CD14-positive monocyte (primary cell): Measurements from ENCODE around the gene WDTC1. TPM values are rescaled to one million over a fixed set of nuclear protein-coding genes. Genes with fewer than 3 reads are reported as not detected.
A peak's percentile ranks its signal among the peaks of the same experiment; 100 is the strongest.

Source experiments
- DNase-seq, 3 donors: peaks; one replicate each; pipeline ENCODE4 v3.0.0-alpha.2; 2011 to 2022
- H2AFZ ChIP-seq: 2 replicates; pipeline ENCODE4 v1.6.0; 2012; ENCODE audit warnings: mild to moderate bottlenecking, low read depth, low read length, inconsistent platforms; ENCODE audit not compliant: insufficient read depth, poor library complexity, severe bottlenecking
- H3K27ac ChIP-seq, 2 donors: 1 replicate in 1 of 2; 2 replicates in 1 of 2; pipeline ENCODE4 v1.5.1; 2012 to 2013; ENCODE audit warnings: low read length in 2 of 2, control low read depth in 1 of 2, inconsistent platforms in 1 of 2, low read depth in 1 of 2, mild to moderate bottlenecking in 1 of 2
- H3K27me3 ChIP-seq, 2 donors: one replicate each; pipeline versions ENCODE4 v1.6.0 to v1.6.1; 2011 to 2013; ENCODE audit warnings: low read length in 2 of 2; ENCODE audit not compliant: control insufficient read depth in 2 of 2, insufficient read depth in 2 of 2
- H3K36me3 ChIP-seq, 2 donors: replicated peaks in 1 of 2; 1 replicate in 1 of 2; 2 replicates in 1 of 2; pipeline versions ENCODE4 v1.5.1 to v1.6.1; 2012 to 2013; ENCODE audit warnings: low read length in 2 of 2, control low read depth in 1 of 2, inconsistent platforms in 1 of 2, mild to moderate bottlenecking in 1 of 2; ENCODE audit not compliant: insufficient read depth in 2 of 2, control insufficient read depth in 1 of 2
- H3K4me1 ChIP-seq, 2 donors: 1 replicate in 1 of 2; 2 replicates in 1 of 2; pipeline versions ENCODE4 v1.5.1 to v1.6.1; 2012 to 2013; ENCODE audit warnings: low read length in 2 of 2, control low read depth in 1 of 2, inconsistent platforms in 1 of 2, mild to moderate bottlenecking in 1 of 2, moderate library complexity in 1 of 2; ENCODE audit not compliant: insufficient read depth in 2 of 2, control insufficient read depth in 1 of 2
- H3K4me2 ChIP-seq: replicated peaks from 2 replicates; pipeline ENCODE3; 2012; ENCODE audit warnings: low read length, moderate library complexity, mild to moderate bottlenecking; ENCODE audit not compliant: poor library complexity, severe bottlenecking; ENCODE audit errors: extremely low read depth
- H3K4me3 ChIP-seq, 3 experiments: fragments of 200-600 bp in 1 of 3; sonication (generic) in 1 of 3; replicated peaks in 1 of 3; 1 replicate in 2 of 3; 2 replicates in 1 of 3; pipeline ENCODE4 v1.5.1; 2011 to 2013; ENCODE audit warnings: low read length in 3 of 3, mild to moderate bottlenecking in 3 of 3, control low read depth in 2 of 3, low read depth in 2 of 3, inconsistent platforms in 1 of 3, moderate library complexity in 1 of 3
- H3K79me2 ChIP-seq: 2 replicates; pipeline ENCODE4 v1.6.0; 2012; ENCODE audit warnings: mild to moderate bottlenecking, control low read depth, inconsistent platforms, low read length, moderate library complexity; ENCODE audit not compliant: insufficient read depth
- H3K9ac ChIP-seq: 2 replicates; pipeline ENCODE4 v1.6.0; 2017; ENCODE audit warnings: low read length, mild to moderate bottlenecking; ENCODE audit not compliant: insufficient read depth, poor library complexity, severe bottlenecking
- H3K9me3 ChIP-seq, 2 donors: replicated peaks in 1 of 2; 1 replicate in 1 of 2; 2 replicates in 1 of 2; pipeline versions ENCODE4 v1.5.1 to v1.6.1; 2012 to 2013; ENCODE audit warnings: low read length in 2 of 2, control low read depth in 1 of 2; ENCODE audit not compliant: control insufficient read depth in 1 of 2, insufficient read depth in 1 of 2
- H4K20me1 ChIP-seq: 2 replicates; pipeline ENCODE4 v1.6.0; 2012; ENCODE audit warnings: mild to moderate bottlenecking, low read length, control low read depth, moderate library complexity; ENCODE audit not compliant: insufficient read depth
- H3K27ac Mint-ChIP-seq, 7 donors: one replicate each; pipeline ENCODE4 v1.8.0; 2020; ENCODE audit warnings: mild to moderate bottlenecking in 7 of 7, mixed read lengths in 7 of 7, moderate library complexity in 6 of 7, inconsistent platforms in 2 of 7
- H3K27me3 Mint-ChIP-seq, 3 donors: one replicate each; pipeline ENCODE4 v1.8.0; 2021 to 2022; ENCODE audit warnings: low read depth in 3 of 3, mild to moderate bottlenecking in 3 of 3, mixed read lengths in 3 of 3, moderate library complexity in 3 of 3, inconsistent platforms in 1 of 3
- H3K36me3 Mint-ChIP-seq, 2 donors: one replicate each; pipeline ENCODE4 v1.8.0; 2020; ENCODE audit warnings: mixed read lengths in 2 of 2, inconsistent platforms in 1 of 2, mild to moderate bottlenecking in 1 of 2
- H3K4me1 Mint-ChIP-seq: one replicate; pipeline ENCODE4 v1.8.0; 2020; ENCODE audit warnings: mild to moderate bottlenecking, mixed read lengths
- H3K4me3 Mint-ChIP-seq, 2 donors: one replicate each; pipeline ENCODE4 v1.8.0; 2020; ENCODE audit warnings: mild to moderate bottlenecking in 2 of 2, mixed read lengths in 2 of 2, moderate library complexity in 1 of 2
- H3K9me3 Mint-ChIP-seq, 7 donors: one replicate each; pipeline ENCODE4 v1.8.0; 2020 to 2022; ENCODE audit warnings: mixed read lengths in 7 of 7, mild to moderate bottlenecking in 6 of 7, moderate library complexity in 6 of 7, inconsistent platforms in 2 of 7
- CTCF ChIP-seq: fragments of 200-600 bp; IDR thresholded peaks from one replicate; pipeline ENCODE4 v1.8.0; 2022; ENCODE audit warnings: antibody characterized with exemption, mild to moderate bottlenecking
- WGBS: methylation state at CpG from one replicate; pipeline ENCODE4 v1.1.5; 2013; ENCODE audit warnings: missing lambda C conversion rate; ENCODE audit not compliant: insufficient coverage; 5-methylcytosine and 5-hydroxymethylcytosine counted together
- intact Hi-C, 2 donors: fragments of 100-400 bp; cut with micrococcal nuclease; formaldehyde crosslinking; loops; one replicate each; pipeline versions ENCODE4 v1.15.0 to v1.15.1; 2023
- polyA plus RNA-seq, 3 donors: library from polyadenylated mRNA; depleted of rRNA in 1 of 3; unstranded in 2 of 3; stranded (reverse) in 1 of 3; fragments of 300-500 nt in 2 of 3; fragments of >200 nt in 1 of 3; fragmentation: Illumina TruSeq in 2 of 3; gene quantifications; 1 replicate in 2 of 3; 2 replicates in 1 of 3; pipeline ENCODE4 v1.2.3, GENCODE V29; 2012 to 2021

The WDTC1 gene
- polyA plus RNA-seq, 3 donors = 2.1 to 26.6 (median 4.3) TPM

GRCh38 chr1:27246194-27246593 is 11.8 kb downstream of the WDTC1 start:
- H3K4me2 ChIP-seq = no peak overlapping the region
- no peak for TF ChIP-seq CTCF
- Mint-ChIP-seq H3K4me3 (no peak overlapping the region), H3K27ac (no peak overlapping the region), H3K36me3 (peaks cover 9 to 18% of the 10 kb centered on the region in 2 donors), H3K9me3 (no peaks in the 10 kb centered on the region), H3K27me3 (peaks cover 0 to 2% (median 2%) of the 10 kb centered on the region in 3 donors), H3K4me1 (peaks cover 43% of the 10 kb centered on the region)
- peaks cover 53% of the 10 kb centered on the region for H4K20me1 ChIP-seq
- H3K79me2 ChIP-seq = peaks cover 55% of the 10 kb centered on the region
- H3K4me1 ChIP-seq = peaks cover 32 to 37% of the 10 kb centered on the region in 2 donors
- no peak overlapping the region for H3K4me3 ChIP-seq
- H3K9ac ChIP-seq = no peak overlapping the region
- H3K9me3 ChIP-seq = no peaks in the 10 kb centered on the region
- intact Hi-C loops = no loop called here
- H3K27ac ChIP-seq = no peak overlapping the region
- H3K27me3 ChIP-seq = no peaks in the 10 kb centered on the region
- no CpG with 5 or more reads among the region's 1 CpG for WGBS
- H3K36me3 ChIP-seq = no peaks in the 10 kb centered on the region
- DNase-seq = no peak
- H2AFZ ChIP-seq = no peak overlapping the region

GRCh38 chr1:27253596-27253995 is 19.2 kb downstream of the WDTC1 start:
- Histone ChIP-seq H3K27me3 (no peaks in the 10 kb centered on the region), H3K27ac (no peak overlapping the region), H3K4me1 (peaks cover 42 to 52% of the 10 kb centered on the region in 2 donors), H2AFZ (no peak overlapping the region), H3K9me3 (no peaks in the 10 kb centered on the region), H4K20me1 (peaks cover 58% of the 10 kb centered on the region), H3K36me3 (peaks cover 3 to 4% of the 10 kb centered on the region in 2 donors), H3K9ac (no peak overlapping the region), H3K79me2 (peaks cover 47% of the 10 kb centered on the region), H3K4me2 (no peak overlapping the region), H3K4me3 (no peak overlapping the region)
- Mint-ChIP-seq H3K4me1 (peaks cover 54% of the 10 kb centered on the region), H3K27me3 (peaks cover 0 to 2% (median 1%) of the 10 kb centered on the region in 3 donors), H3K9me3 (no peaks in the 10 kb centered on the region), H3K27ac (peak overlapping the region in 4 of 7 donors; percentile 8 to 85 (median 74)), H3K4me3 (no peak overlapping the region), H3K36me3 (peaks cover 7 to 8% of the 10 kb centered on the region in 2 donors)
- no CpG with 5 or more reads among the region's 3 CpGs for WGBS
- intact Hi-C loops = no loop called here
- no peak for DNase-seq
- no peak for TF ChIP-seq CTCF
